ENCODE results near the gene G6PC1.
"Not testable (repeated sequence)": the region's sequence is repeated elsewhere in the genome, so short reads cannot be mapped to it uniquely, and the experiment has no call there.

The G6PC1 gene

GRCh38 chr17:42904110-42904469, 3.5 kb downstream of the G6PC1 start:
- no peak for DNase-seq

- no peak for DNase-seq
These were observed 6.3 kb downstream of the G6PC1 start for GRCh38 chr17:42906772-42907446.

- DNase-seq = no peak
These were observed 8.5 kb downstream of the G6PC1 start for GRCh38 chr17:42908872-42909700.

- DNase-seq = no peak
These were observed 12.9 kb downstream of the G6PC1 start for GRCh38 chr17:42913522-42913921.

- DNase-seq = no peak
These were observed 13.5 kb downstream of the G6PC1 start for GRCh38 chr17:42913981-42914617.

GRCh38 chr17:42915288-42915687, 14.7 kb downstream of the G6PC1 start:
- DNase-seq = not testable (repeated sequence)

GRCh38 chr17:42916388-42917235, 16.0 kb downstream of the G6PC1 start:
- DNase-seq = not testable (repeated sequence)

GRCh38 chr17:42917236-42917603, 16.6 kb downstream of the G6PC1 start:
- no peak for DNase-seq

- DNase-seq = no peak
These were observed 18.4 kb downstream of the G6PC1 start for GRCh38 chr17:42918902-42919521.

- not testable (repeated sequence) for DNase-seq
These were observed 19.0 kb downstream of the G6PC1 start for GRCh38 chr17:42919522-42920077.

GRCh38 chr17:42920106-42920900, 19.7 kb downstream of the G6PC1 start:
- no peak for DNase-seq

GRCh38 chr17:42920922-42921321, 20.3 kb downstream of the G6PC1 start:
- no peak for DNase-seq

- no peak for DNase-seq
These were observed 21.7 kb downstream of the G6PC1 start for GRCh38 chr17:42922294-42922693.

GRCh38 chr17:42923472-42923871, 22.9 kb downstream of the G6PC1 start:
- not testable (repeated sequence) for DNase-seq

GRCh38 chr17:42924891-42925290, 24.3 kb downstream of the G6PC1 start:
- DNase-seq = no peak

GRCh38 chr17:42928714-42929496, 28.3 kb downstream of the G6PC1 start:
- DNase-seq = peak; percentile 19

GRCh38 chr17:42929497-42929844, 28.9 kb downstream of the G6PC1 start:
- DNase-seq = no peak

- peak; percentile 6 for DNase-seq
These were observed 37.4 kb downstream of the G6PC1 start for GRCh38 chr17:42937712-42938596.

GRCh38 chr17:42944211-42944610, 43.6 kb downstream of the G6PC1 start:
- no peak for DNase-seq

Data from GOT3 (cell line).